ENCODE results near the gene PREPL.
"Not testable (repeated sequence)": the region's sequence is repeated elsewhere in the genome, so short reads cannot be mapped to it uniquely, and the experiment has no call there.

The PREPL gene

DNA sequence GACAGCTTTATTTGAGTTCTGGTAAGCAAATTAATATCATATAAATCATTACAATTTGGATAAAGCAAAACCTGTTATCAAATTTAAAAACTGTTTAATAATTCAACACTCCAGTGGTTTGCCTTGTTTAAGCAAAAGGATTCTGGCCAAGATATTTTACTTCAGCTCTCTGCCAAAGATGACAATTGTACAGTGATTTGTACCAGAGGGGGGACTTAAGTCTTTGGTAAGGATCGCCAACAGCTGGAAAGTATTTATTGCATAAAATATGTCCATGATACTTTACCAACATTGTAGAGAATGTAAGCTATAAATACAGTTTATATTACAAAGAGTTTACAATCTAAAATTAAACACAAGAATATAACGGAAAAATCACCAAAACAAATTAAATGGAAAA is 13.8 kb downstream of the PREPL start:
- DNase-seq = no peak

DNA sequence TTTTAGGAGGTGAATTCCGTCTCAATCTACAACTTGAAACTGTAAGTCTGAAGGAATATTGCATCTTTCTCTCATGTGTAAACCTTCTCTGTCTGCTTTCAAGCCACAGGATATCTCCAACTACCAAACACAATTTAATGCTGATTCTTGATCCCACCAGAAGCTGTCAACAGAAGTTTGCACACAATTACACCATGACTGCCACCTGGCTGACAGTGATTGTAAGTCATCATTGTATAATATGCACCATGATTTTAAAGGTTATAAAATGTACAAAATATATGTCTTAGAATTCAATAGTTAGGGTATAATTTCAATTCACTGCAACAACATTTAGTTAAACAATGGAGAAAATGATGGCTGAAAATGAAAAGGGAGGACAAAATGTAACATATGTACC is 18.4 kb downstream of the PREPL start:
- no peak for DNase-seq

DNA sequence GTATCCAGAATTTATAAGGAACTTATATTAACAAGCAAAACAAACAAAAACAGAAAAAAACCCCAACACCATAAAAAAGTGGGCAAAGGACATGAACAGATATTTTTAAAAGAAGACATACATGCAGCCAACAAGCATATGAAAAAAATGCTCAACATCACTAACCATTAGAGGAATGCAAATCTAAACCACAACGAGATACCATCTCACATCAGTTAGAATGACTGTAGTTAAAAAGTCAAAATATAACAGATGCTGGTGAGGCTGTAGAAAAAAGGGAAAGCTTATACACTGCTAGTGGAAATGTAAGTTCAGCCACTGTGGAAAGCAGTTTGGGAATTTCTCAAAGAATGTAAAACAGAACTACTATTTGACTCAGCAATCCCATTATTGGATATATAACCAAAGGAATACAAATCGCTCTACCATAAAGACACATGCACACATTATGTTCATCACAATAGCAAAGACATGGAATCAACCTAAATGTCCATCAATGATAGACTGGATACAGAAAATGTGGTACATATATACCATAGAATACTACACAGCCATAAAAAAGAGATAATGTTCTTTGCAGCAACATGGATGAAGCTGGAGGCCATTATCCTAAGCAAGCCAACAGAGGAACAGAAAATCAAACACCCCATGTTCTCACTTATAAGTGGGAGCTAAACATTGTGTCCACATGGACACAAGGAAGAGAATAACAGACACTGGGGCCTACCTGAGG is 25.3 kb downstream of the PREPL start:
- no peak for DNase-seq

DNA sequence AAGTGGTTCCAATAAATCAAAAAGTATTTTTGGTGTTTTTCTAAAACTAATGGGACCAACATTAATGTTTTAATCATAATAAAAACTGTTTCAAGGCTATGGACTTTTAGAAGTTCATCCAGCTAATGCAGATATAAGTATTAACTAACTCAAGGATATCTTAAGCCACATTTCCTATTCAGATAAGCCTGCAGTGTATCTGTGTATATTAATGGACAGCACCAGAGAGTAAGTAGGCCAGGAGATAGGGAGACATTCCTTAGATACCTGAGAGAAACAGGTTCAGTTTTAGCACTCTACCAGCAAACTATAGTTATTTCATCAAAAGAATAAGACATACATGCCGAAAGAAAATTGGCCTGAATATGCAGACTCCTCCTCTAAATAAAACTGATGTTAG is 27.3 kb downstream of the PREPL start:
- no peak for DNase-seq

DNA sequence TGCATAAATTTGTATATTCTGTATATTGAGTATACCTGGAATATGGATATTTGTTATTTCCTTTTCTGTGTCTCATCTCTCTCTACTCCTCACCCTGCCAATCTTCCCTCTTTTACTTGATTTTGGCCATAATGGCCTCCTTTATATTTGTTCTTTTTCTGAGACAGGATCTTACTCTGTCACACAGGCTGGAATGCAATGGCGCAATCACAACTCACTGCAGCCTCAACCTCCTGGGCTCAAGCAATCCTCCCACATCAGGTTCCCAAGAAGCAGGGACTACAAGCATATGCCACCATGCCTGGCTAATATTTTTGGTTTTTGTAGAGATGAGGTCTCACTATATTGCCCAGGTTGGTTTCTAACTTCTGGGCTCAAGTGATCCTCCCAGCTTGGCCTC is 30.5 kb downstream of the PREPL start:
- no peak for DNase-seq

DNA sequence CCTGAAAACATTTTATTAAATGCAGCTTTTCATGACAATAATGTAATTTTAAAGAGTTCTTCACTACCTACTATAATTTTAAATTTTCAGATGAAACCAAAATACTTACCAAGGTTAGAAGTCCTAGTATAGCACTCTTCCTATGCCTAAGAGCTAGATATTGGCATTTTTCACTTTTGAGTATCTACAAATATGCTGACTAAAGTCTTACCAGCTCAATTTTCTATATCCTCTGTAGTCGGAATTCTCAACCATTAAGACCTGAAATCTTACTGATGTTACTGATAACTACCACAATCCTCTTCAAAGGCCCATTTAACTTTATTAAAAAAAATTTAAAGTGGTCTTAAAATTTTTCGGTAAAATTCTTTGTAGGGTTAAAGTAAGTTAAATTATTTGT is 32.0 kb downstream of the PREPL start:
- DNase-seq = no peak

DNA sequence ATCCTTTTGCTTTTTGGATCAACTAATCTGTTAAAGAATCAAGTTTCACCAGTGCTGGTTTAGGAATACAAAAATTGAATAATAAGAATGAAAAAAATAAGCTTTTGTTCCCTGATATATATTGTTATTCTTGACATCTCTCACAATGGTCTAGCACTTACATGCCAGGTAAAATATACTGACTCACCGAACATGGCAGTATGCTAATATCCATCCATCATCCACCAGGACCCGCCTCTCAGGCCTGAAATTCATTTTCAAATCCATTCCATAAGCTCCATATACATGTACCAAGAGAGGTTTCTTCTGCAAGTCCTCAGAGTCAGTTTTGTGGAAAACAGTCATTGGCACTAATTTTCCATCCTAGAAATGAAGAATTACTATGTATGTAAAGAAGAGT is 32.5 kb downstream of the PREPL start:
- DNase-seq = no peak

DNA sequence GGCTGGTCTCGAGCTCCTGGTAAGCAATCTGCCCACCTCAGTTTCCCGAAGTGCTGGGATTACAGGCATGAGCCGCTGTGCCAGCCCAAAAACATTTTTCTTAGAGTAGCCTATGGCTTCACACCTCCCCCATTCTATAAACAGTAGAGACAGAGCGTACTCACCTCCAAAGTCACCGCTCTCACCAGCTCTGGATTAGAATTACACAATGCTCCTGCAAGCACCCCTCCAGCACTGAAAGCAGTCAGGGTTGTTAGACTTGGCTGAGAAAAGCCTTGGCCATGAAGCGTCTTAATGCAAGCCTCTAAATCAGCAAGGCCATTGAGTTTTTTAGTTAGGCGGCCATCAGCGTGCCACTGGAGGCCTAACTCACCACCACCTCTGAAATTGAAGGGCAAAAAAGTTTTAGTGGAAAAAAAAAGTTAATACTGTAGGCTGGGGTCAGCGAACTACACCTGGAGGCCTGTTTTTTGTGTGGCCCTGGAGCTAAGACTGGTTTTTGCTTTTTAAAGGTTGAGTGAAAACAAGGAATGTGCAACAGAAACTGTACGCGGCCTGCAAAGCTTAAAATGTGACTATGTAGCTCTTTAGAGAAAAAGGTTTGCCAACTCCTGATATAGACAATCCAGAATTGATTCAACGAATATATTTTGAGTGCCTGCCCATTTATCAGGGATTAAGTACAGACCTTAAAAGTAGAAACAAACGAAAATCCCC is 34.6 kb downstream of the PREPL start:
- DNase-seq = no peak

DNA sequence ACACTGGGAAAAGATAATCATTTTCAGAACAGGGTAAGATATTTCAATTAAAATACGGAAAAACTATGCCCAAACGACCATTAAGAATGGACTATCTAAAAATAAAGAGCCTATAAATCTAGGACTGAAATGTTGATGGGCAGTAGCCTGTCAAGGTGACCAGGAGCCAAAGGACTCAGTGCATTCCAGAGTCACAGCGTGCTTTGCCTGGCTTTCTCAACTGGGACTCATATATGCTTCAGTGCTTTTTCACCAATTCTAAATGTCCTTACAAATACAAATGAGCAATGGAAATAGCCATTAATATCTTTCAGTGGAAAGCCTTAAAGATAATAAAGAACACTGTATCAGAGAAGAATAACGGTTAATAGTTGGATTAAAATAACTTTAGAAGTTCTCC is 35.4 kb downstream of the PREPL start:
- DNase-seq = no peak

DNA sequence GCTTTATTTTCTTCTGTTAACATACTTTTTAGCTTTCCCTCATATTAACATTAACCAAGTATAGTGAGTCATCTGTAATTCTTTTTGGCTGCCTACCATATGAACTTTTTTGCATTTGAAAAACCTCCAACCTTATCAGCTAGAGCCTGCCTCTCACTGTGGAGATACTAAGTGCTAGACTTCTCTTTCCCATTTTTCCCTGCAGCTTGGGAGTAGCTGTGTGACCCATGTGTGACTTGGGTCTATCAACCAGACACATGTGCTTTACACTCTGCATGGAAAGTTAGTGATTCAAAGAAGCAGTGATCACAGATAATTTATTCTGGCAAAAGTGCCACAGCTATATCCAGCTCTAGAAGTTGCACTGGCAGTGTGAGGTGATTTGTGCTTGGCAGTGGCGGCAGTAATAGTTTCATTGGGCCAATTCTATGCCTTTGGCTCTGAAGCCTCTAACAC is 36.3 kb downstream of the PREPL start:
- DNase-seq = no peak

DNA sequence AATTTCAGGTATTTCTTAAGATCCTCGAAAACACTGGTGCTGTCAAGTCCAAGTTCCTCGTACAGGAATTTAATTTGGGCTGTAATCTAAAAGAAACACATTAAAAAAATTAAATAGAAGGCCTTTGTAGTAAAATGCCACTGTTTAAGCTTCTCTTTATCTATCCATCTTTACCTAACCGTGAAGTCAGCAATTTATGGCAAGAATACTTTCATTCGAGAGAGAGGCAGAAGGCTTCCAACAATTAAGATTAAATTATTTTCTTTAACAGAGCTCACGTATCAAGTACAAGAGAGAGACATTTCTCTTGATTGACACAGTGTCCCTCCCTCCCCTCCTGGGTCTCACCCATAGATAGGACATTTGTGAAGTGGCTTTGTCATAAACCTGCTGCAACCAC is 39.9 kb downstream of the PREPL start:
- DNase-seq = no peak

DNA sequence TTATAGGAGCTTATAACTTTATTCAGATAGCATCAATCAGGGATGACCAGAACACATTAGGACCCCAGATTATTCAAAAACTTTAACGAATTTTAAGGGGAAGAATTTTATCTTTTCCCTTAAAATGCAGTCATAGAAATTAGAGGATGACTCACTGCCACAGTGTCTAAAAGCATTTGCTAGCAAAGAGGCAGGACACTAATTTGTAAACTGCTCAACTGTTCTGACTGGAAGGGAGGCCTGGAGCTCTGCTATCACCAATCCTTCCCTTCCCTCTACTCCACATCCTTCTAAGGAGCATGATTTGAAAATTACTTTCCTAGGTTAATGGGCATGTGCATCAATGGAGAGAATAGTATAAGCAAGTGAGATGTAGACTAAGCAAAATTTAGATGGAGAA is 40.5 kb downstream of the PREPL start:
- DNase-seq = no peak

DNA sequence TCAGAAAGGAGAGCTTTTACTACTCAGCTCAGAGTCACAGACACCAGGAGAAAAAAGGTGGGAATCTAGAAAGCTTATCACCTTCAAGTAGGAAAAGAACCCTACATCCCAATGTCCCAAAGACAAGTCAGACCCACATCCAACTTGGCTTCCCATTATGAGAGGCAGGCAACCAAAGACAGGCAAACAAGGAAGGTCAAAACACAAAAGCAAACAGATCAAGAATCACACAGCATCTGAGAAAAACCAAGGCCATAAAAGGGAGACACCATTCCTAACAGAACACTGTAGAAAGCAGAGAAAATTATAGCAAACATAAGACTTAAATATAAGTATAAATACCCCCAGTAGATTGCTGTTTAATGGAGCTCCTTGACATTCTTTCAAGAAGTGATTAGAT is 45.3 kb downstream of the PREPL start:
- no peak for DNase-seq

DNA sequence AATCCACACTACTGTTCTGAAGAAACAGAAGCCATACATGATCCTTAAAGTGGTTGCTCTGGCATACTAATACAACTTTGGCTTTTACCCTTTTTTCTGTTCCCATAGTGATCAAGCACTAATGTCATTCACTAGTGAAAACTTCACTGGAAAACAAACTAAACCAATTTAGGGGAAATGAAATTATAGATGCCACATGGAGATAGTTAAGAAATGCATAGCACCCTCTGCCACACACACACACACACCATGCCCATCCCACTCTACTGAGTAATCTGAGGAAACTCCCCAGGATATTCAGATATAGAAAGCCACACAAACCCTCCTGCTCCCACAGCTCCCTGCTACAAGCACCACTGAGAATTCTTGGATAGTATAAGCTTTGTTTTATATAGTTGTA is 46.9 kb downstream of the PREPL start:
- no peak for DNase-seq

DNA sequence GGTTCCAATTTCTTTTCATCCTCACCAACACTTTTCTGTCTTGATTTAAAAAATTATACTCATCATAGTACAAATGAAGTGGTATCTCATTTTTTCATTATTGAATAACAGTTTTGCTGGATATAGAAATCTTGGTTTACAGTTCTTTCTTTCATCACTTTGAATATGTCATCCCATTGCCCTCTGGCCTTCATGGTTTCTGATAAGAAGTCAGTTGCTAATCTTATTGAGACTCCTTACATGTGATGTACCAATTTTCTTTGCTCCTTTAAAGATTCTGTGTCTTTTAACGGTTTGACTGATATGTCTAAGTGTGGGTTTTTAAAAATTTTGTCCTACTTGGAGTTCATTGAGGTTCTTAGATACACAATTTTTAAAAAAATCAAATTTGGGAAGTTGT is 51.0 kb downstream of the PREPL start:
- no peak for DNase-seq

DNA sequence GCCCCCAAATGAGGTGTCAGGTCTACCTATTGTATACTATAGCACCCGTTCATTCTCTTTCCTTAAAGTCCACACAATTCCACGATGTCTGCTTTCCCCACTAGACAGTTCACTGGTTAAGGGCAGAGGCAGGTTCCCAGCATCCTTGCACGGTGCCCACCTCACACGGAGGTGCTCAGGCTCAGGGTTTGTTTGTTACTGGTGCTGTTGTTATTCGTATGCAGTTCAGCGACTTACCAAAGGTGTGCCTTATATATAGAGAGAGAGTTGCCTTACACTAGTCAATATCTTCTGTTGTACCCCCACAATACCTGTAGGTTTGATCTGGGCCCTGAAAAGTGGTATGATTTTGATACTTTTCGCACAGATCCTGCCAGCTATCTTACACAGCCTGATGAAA is 55.4 kb downstream of the PREPL start:
- no peak for DNase-seq

DNA sequence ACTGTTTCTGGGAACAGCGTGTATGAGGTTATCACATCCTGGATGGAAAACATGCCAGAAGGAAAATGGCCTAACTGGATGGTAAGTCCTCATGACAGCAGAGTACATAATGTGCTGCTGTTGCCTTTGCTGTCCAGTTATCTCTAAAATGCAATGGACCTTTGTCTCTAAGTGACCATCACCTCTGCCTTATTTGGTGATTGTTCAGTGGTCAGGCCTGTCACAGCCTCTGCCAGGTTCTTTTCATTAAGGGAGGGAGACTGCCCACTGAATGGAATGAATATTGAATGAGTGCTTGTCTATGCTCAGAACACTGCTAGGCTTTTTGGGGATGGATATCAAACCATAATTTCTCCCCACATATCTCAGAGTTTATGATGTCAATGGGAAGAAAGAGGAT is 57.0 kb downstream of the PREPL start:
- DNase-seq = no peak

DNA sequence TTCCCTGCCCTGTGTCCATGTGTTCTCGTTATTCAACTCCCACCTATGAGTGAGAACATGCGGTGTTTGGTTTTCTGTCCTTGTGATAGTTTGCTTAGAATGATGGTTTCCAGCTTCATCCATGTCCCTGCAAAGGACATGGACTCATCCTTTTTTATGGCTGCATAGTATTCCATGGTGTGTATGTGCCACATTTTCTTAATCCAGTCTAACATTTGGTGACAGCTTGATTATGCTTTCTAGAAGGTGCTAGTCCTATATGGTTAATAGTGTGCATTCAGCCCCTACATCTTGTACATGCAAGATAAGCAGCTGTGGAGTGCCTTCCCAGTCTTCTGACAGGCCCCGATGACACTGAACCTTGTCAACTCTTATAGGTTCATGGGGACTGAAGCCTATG is 57.5 kb downstream of the PREPL start:
- DNase-seq = not testable (repeated sequence)

DNA sequence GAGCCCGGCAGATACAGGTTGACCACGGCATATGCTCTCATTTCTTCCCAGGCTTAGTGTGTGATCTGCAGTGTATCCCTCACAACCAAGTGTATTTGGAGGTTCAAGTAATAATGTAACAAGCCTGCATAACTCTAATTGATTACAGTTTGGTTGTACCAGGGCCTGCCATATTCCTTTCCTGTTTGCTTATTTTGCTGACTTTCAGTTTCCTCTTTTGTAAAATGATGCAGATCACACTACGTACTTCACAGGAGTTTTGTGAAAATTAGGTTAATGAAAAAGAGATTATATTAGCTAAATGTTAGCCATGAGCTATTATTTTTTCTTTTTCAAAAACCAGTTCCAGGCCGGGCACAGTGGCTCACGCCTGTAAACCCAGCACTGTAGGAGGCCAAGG is 60.2 kb downstream of the PREPL start:
- no peak for DNase-seq

DNA sequence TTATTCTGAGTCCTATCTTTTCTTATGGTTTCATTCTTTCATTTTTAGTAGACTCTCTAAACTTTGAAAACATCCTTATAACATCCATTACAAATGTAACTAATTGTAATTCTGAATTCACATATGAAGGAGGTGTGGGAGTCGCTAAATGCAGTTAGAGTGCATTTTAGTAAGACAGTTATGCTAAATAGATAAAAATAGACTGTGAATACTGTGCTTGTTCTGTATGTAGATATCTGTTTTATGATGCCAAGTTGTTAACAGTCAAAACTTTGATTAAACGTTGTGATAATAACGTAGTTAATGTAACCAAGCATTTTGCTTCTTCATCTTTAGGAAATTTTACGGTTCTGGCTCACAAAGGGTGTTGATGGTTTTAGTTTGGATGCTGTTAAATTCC is 61.7 kb downstream of the PREPL start:
- no peak for DNase-seq

DNA sequence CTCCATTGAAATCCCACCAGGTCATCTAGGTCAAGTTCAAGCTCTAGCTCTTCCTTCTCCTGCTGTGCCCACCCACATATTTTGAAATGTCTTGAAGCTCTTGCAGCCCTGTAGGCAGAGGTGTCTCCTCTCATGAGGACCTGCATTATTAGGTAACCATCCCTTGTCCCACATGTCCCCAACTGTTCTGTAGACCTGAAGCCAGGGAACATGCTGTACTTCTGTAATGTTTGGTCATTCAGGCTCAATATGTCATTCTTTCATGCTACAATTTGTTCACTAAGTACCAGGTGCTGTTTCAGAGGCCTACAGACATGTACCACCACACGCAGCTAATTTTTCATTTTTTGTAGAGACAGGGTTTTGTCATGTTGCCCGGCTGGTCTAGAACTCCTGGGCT is 63.9 kb downstream of the PREPL start:
- no peak for DNase-seq

DNA sequence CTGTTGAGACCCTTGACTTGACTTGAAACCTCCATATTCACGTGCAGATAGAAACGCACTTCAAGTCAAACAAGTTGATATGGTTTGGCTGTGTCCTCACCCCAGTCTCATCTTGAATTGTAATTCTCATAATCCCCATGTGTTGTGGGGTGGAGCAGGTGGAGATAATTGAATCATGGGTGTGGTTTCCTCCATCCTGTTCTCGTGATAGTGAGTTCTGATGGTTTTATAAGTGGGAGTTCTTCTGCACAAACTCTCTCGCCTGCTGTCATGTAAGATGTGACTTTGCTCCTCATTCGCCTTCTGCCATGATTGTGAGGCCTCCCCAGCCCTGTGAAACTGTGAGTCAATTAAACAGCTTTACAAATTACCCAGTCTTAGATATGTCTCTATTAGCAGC is 64.6 kb downstream of the PREPL start:
- no peak for DNase-seq

DNA sequence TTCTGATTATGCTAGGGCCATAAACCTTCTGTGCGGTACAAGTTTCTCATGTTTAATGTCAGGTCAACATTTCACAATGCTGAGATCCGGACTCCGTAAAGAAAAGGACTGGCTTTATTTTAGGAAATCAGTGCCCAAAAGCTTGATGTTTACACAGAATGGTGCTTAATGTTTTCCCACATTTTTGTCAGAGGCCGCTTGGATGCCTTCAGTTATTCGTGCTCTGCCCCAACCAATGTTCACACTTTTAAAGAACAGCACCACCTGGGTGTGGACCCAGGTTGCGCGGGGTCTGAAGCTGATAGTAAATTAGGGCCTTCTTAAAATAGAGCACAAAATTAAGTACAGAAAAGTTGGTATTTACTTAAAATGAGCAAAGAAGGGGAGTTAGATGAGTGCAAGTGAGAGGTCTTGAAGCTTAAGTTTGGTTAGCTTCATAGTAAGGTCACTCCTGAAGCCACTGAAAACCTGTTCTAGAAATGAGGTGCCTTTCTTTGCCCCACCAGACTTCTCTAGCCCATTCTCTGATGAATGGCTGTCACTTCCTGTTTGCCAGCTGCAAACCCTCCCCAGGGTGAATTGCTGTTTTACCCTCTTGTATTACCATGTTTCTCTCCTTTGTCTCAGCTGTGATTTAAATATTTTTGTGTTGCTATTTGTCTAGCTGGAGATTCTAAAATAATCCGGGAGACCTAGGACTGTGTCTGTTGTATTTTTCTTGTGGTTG is 65.5 kb downstream of the PREPL start:
- DNase-seq = peak; percentile 26

DNA sequence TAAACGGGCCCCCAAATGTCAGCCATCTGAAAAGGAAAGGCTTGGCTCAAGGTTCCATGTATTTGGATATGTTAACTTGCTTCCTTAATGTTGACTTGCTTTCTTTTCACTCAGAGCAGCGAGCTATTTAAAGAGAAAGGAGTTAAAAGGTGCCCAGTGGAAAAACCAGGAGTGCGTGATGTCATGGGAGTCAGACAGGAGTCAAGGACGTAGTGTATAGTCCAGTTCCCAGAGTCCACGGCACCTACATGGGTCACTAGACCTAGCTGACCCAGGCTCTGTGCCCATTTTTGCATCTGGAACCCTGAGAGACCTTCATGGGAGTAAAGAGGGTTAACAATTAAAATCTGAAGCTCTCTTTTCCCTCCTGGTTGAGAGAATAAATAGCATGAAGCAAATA is 66.2 kb downstream of the PREPL start:
- DNase-seq = no peak

All from stimulated activated CD8-positive, alpha-beta memory T cell treated with anti-CD3 and anti-CD28 coated beads, Interleukin-4, amount 100 ng/mL, for 48 hours (primary cell).